ENCODE results near the gene THADA.

The THADA gene

DNA sequence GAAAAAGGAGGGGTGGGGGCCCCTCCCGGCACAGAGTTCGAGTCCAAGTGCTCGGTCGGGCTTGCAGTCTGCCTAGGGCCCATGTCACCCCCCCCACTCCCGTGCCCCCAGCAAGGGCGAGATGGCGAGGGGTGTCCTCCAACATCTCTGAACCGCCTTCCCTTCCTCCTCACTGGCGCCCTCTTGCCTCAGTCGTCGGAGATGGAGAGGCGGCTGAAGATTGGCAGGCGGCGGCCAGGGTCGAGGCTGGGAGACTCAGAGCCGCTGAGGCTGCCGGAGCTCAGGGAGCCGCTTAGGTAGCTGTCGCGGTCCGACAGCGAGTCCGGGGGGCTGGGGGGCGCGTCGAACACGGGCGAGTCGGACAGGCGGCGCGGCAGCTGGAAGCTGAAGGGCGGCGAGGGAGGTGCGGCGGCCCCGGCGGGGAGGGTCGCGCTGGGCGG, 371.7 kb downstream of the THADA start:
- peak; percentile 12 for DNase-seq (ENCODE audit: low read depth)

DNA sequence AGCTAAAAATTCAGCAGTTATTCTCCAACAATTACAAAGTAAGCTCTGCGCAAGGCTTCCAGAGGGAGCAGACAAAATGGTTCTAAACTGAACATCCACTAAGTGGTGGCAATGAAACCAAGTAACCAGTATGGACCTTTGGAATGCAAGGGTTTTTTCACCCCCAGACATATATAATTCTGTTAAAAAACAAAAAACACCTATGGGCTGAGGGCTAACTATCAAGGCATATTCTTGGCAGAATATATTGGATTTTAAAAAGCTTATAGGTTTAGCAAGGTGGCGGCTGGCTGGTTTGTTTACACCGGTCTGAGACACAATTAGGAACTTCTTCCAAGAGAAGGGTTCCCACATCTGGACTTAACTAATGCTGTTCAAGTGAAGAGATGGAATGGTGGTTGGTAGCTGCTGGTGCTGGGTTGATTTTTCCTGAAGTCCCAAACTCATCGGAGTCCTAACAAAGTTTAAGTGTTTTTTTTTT, 372.3 kb downstream of the THADA start:
- DNase-seq (ENCODE audit: low read depth), result peak; percentile 19

DNA sequence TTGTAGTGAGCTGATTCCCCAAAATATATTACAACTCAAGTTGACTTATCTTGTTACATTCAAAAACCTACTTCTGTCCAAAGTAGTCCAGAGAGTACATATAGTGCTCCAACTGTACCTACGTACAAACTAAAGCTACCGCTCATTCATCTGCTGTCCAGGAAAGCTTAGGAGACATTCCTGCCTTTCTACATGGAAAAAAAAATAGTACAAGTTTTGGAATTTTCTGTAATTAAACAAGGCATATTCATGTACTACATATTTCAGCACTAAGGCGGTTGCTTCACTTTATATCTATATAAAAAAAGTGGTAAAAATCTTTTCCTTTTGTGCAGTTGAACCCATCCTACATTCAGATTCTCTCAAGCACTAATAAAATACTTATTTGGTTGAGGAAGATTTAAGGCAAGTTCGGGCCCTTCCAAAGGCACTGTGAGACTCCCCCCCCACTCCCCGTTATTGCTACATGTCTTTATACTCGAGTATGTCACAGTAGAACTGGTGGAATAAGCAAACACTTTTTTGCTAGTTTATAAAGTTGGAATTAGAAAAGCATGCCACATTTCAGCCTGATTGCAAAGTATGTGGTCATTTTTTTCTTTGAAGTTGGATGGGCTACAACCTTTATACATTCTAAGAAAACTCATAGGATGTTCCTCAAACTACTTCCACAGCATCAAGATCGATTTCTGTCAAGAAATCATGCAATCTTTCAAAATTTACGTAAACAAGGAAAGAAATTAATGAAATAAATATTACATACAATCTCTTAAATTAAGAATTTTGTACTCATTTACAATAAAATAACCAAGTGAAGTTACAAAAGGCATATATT, 373.1 kb downstream of the THADA start:
- no peak for DNase-seq (ENCODE audit: low read depth)

DNA sequence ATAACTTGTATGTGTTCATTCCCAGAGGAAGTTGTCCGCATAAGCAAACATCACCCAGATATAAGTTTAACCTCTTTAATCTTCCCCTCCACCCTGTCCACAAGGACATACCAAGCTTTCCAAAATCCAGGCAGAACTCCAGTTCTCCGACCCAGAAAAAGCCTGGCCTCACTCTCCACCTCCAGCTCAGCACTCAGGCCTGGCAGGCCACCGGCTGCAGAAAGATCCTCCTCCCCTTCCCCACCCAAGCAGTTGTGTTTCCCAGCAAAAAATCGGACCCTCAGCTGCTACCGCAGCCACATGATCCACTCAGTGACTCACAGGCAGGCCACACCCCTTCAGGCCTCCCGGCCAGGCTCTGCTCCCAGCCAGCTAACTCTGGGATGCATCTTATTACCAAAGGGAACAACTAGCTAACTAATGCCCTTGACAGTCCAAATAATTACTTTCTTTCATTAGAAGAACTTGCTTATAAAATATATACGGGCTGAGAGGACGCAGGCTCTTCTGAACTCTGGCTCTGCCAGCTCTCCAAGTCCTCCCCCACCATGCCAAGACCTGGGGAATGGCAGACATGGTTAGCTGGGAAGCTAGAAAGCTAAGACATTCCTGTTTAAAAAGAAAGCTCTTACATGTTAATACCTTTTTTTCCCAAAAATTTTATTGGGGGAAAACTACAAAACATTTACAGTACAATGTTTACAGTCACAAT, 373.9 kb downstream of the THADA start:
- DNase-seq (ENCODE audit: low read depth), result peak; percentile 74

DNA sequence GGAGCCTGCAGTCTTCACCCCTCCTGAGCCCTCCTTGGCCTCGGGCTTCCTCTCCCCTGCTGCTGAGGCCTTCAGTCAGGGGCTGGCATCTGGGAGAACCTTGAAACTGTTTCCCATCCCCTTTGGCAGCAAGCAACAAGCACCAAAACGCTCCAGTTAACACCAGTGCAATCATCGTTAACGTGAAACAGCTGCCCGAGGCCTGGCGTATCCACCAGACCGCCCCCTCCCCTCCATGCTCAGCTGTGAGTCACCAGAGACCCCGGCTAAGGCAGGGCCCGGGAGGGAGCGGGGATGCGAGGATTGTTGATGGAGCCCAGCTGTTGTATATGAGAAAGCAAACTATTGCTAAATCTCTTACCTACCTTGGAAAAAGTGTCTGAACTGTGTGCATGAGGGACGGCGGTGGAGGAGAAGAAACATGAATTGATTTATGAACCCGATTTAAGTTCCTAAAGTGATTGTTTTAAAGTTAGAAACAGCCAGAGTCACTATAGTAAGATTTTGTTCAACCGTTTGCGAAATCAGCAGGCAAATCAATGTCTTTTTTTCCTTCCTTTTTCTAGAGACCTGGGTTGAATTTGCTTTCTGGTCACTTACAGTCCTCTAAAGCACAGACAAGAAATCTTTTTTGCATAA, 374.6 kb downstream of the THADA start:
- peak; percentile 41 for DNase-seq (ENCODE audit: low read depth)

DNA sequence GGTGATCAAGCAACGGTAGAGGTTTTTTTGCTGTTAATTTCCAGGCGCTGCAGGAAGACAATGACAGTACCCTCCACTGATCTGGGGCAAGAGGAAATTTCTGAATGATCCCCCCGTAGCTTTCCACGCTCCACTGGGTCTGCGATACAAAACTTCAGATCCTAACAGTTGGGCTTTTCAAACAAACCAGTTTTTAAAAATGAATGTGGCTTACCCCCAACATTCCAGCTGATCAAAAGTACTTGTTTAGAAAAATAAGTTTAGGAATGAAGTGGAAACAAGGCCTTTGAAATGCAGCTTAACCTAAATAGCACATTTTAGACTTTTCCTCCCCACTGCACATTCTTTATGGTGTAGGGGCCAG, 375.1 kb downstream of the THADA start:
- DNase-seq (ENCODE audit: low read depth), result no peak

DNA sequence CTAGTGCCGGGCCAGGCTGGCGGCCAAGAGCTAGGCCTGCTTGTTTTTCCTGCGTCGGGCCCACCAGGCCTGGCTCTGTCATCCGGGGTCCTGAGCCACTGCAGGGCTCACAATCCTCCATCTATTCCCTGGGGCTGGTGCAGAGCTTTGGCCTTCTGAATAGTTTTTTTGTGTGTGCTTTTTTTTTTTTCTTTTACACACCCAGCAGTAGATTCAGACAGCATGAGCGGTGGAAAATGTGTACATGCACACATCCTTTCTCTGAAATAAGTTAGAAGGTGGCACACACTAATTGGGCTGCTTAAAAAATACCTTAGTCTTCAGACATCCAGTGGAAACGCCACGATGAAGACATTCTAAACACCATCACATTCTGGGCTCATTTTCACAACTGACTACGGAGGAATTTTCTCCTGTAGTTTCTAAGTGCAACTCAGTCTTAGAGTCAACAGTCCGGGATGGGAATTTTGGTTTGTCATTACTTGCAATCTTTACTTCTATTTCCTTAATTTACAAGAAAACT, 375.5 kb downstream of the THADA start:
- peak; percentile 21 for DNase-seq (ENCODE audit: low read depth)

DNA sequence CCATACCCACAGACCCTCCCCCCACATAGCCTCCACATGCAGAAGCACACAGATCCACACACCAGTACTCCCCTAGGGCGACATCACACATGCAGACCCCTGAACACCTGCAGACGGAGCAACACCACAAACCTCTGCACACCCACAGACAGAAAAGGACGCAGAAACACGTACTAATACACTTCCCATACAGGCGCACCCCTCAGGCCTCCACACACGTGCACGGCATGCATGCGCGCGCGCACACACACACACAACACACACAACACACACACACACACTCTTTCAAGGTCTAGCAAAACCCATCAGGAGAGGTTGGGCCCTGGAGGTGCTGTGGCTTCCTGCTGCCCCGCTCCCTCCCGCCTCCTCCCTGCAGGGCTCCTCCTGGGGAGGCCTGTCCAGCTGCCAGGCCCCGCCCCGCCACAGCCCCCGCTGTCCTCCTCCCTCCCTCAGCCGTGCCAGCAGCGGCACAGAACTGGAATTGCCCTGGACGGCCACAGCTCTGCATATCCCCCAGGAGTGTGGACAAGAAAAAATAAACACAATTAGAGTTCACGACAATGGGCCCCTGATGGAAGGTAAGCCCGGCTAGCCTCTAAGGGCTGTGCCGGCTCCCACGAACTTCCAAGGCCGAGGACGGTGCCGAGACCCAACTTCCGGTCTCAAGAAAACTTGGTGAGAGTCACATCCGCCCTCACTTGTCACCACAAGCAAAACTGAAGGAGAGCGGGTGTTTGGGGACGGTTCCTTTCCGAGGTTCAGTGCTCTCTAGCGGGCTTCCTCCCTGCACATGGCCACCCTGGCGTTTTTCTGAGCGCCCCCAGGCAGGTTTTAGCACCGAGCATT, 376.2 kb downstream of the THADA start:
- DNase-seq (ENCODE audit: low read depth), result peak; percentile 45

DNA sequence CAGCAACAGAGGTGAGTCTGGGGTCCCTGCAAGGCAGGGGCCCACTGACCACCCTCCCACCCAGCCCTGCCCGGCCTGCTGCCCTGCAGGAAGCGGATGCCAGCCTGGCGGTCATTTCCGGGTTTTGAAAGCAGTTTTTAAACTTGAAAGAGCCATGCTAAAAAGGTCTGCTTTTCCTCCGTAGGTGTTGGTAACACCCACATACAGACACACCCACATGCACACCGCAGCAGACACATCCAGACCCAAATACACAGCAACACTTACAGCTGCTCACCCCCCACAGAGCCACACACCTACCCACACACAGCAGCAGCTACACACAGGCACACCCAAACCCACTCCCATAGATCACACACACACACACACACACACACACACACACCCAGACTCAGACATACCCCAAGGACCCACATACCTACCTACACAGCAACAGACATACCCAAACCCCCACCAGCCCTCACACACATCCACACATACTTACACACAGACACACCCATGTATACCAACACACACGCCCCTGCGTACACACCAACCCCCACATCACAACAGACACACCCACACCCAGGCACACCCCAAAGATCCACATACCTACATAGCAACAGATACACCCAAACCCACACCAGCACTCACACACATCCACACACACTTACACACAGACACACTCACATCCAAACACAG, 377.0 kb downstream of the THADA start:
- DNase-seq (ENCODE audit: low read depth), result no peak

DNA sequence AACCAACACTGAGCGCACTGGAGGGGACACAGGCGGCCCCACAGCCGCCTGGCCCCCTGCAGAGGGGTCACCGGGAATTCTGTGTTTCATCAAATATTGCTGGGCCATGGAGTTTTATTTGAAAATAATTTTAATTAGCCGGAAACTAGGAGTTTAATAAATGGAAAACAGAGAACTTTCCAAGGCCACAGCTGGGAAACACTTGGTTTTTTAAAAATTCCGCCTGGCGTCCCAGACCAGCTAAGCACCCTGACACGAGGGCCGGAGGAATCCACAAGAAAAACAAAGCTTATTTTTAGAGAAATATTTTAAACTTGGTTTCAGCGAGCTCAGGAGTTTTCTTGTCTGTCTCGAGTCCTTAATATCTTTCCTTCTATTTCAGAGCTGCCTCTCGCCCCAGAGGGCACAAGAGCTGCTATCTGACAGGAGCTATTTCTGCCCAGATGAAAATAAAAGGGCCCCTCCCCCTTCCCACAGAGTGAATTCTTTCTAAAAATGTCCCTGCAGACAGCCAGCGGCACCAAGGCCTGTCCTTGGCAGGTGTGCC, 377.6 kb downstream of the THADA start:
- DNase-seq (ENCODE audit: low read depth), result no peak

DNA sequence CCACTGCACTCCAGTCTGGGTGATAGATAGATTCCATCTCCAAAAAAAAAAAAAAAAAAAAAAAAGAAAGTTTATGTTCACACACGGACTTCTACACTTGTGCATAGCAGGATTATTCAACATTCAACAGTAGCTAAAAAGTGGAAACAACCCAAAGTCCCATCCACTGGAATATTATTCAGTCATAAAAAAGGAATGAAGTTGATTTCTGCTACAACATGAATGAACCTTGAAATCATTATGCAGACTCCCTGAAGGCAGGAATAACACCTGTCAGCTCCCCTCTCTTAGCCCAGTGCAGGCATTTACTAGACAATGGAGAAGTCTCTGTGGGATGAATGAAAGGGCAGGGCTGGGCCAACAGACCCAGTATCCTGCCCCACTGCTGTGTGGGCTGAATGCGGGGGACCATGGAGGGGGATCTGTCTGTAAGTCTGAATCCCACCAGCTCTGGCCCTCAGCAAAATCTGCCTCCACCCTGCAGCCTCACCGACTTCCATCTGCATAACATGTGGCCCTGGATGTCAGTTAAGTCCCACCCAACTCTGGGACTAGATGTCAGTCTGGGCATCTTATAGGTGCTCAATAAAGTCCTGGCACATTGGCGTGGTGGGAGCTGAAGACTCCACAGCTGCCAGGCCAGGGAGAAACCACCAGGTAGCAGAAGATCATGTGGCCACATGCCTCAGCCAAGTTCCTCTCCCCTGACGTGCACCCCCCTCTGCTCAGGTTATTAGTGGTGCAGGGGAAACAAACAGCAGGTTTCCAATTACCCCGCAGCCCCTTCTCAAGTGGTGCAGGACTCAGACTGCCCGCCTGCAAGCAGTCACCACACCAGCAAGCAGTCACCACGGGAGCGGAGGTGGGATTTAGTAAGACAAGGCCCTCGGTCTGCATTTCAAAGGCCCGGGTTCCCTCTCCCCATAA, 378.3 kb downstream of the THADA start:
- no peak for DNase-seq (ENCODE audit: low read depth)

DNA sequence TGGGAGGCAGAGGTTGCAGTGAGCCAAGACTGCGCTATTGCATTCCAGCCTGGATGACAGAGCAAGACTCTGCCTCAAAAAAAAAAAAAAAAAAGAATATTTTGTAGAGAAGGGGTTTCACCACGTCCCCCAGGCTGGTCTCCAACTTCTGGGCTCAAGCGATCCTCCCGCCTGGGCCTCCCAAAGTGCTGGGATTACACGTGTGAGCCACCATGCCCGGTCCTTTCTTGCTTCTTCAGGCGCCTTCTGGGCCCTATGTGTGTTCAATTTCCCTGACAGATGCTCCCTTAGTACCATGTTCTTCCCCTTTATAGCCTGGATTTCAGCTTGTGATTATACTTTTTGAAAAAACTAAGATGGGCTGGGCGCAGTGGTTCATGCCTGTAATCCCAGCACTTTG, 379.2 kb downstream of the THADA start:
- no peak for DNase-seq (ENCODE audit: low read depth)

DNA sequence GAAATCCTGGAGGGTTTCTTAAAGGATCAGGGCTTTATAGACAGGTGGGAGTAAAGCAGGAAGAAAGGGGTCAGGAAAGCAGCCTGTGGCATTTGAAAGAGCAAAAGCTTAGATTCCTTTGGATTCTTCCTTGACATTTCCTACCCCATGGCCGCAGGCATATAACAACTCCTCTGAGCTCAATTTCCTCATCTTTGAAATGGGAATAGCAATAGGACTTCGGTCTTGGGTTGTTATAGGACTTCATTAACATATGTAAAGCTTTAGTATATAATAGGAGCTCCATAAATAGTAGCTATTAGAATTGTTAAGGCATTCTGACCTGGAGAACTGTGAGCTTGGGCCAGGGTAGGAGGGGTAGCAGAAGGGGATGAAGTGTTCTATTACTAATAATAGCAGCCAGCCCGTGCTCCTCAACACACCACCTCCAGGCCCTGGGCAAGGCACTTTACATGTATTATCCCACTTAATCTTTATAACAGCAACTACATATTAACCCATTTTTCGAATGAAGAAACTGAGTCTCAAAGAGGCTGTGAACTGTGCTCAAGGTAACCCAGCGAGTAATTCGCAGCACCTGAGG, 380.1 kb downstream of the THADA start:
- DNase-seq (ENCODE audit: low read depth), result no peak

DNA sequence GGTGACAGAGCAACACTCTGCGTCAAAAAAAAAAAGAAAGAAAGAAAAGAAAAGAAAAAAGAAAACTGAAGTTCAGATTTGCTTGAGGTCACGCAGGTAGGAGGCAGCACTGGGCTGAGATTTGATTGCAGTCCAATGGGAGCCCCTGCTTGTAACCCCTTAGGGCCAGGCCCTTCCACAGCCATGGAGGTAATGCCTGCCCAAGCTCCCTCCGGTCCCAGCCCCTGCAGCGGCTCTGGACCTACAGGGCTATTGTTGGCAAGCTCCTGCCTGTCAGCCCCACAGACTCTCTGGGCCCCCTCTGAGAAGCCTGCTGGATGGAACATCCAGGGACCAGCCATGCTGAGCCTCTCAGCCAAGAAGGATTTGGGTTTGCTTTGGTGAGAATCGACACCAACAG, 381.6 kb downstream of the THADA start:
- no peak for DNase-seq (ENCODE audit: low read depth)

DNA sequence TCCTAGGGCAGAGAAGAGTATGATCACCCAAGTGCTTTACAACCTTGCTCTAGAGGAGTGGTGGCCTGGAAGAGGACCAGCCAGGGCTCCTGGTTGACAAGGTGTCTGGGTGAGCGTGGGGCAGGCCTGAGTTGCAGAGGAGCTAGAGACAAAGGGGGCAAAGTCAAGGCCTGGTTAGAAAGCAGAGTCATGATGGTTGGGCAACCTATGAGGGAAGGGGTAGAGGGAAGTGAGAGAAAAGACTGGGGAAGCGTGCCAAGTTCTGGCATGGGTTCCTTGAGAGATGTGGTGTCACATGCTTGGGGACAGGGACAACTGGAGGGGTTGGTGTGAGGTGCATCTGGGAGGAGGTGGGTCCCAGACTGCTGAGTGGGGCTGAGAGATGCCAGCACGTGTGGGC, 382.9 kb downstream of the THADA start:
- no peak for DNase-seq (ENCODE audit: low read depth)

DNA sequence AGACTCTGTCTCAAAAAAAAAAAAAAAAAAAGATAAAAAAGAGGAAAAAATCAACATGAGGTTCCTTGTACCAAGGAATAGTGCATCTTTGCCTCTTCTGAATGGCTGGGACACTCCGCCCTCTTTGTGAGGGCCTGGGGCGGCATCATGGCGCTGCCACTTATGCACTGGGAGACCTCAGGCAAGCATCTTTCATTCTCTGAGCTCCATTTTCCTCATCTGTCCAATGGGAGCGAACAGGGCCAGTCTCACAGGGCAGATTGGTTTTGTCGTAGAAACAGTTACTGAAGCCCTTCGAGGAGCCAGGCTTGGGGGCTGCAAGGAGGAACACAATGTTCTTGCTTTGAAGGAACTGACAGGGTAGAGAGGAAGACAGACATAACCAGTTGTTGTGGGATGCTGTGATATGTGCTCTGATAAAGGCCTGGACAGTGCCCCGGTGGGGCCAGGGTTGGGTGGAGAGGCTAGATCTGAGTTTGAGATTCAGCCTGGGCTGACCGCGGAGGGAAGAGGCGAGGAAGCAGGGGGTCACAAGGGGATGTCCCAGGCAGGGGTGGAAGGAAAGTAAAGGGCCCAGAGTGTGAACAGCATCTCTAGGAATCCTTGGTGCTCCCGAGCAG, 383.5 kb downstream of the THADA start:
- DNase-seq (ENCODE audit: low read depth), result no peak

DNA sequence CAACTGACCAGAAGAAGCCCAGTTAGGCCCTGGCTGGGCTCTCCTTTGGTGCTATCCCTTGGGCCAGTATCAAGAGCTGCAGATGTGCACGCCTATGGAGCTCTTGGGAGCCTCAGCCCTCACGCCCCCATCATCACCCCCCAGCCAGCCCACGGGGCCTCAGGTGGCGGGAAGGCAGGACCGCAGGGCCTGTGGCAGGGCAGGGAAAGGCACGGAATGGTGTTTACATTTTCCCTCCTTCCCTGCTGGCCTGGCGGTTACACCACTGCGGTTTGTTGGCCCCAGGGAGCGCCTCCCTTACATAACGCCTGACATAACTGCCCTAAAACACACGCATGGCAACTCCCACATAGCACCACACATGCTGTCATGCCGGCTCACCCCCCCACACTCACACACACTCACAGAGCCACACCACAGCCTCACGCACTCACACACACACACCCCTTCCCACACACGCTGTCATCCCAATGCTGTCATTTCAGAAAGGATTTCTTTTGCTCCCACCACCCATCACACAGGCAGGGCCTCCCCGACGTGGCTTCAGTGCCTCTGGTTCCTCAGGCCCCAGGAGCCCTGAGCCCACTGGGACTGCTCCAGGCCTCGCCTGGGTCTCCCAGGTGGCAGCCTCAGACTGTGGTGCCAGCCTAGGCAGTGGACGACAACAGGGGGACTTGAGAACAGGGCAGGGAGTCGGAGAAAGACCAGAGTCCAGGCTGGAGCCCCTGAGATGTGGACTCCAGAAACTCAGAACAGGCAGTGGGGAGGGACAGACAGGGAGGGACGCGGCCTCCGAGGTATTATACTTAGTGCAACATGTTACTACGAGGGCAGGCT, 385.2 kb downstream of the THADA start:
- peak; percentile 50 for DNase-seq (ENCODE audit: low read depth)

DNA sequence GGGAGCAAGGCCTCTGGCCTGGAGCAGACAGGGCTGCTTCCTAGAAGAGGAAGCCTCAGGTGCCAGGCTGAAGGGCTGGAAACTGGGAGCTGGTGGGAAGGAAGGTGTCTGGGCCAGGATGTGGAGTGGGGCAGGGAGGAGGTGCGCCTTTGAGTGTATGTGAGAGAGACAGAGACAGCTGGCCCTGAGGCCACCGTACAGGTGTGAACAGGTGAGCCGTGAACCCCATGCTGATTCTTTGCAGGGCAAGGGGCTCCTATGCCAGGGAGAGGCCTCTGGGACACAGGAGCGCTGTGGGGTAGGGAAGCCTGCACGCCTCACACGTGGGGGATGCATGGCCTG, 385.7 kb downstream of the THADA start:
- DNase-seq (ENCODE audit: low read depth), result no peak
